ENCODE results near the gene AAK1. TPM values are rescaled to one million over a fixed set of nuclear protein-coding genes. Genes with fewer than 3 reads are reported as not detected.

AAK1 gene
- total and polyA plus RNA-seq, 2 of the 13 experiments (the other 11 are each of a cell fraction or from before 2014, with no cell fraction given), result 9.8 to 10.3 TPM

GRCh38 chr2:69514819-69515218 lies 128.7 kb downstream of the AAK1 start:
- H3K4me1 ChIP-seq (ENCODE audit: insufficient read depth, low read length), result no peaks in the 10 kb centered on the region
- no peak overlapping the region for H3K4me3 ChIP-seq (replicated peaks in 1 of 3; ENCODE audit: insufficient read depth in 1 of 3, low read depth in 2 of 3, low read length in 3 of 3)
- no peaks in the 10 kb centered on the region for H4K20me1 ChIP-seq (ENCODE audit: insufficient read depth, low read length)
- no peak overlapping the region for H3K4me2 ChIP-seq (ENCODE audit: low read depth, low read length)
- FAIRE-seq (no peak), DNase-seq (ENCODE audit: low spot score) (no peak), ATAC-seq (no peak)
- BruUV-seq (replicated peaks), result no TSS peak
- CTCF ChIA-PET (ENCODE audit: low intra/inter-chr PET ratio, low total read pairs), result no interaction called here
- TF ChIP-seq DRAP1 (CRISPR knock-in tag; IDR thresholded peaks at IDR 0.05) (no peak), ZNF260 (CRISPR knock-in tag; IDR thresholded peaks at IDR 0.05; ENCODE audit: borderline replicate concordance, low read depth) (no peak), PHF5A (CRISPR knock-in tag; IDR thresholded peaks at IDR 0.05; ENCODE audit: low read depth, unreplicated experiment) (no peak), ZBTB38 (CRISPR knock-in tag; IDR thresholded peaks at IDR 0.05) (no peak)
- in situ Hi-C loops (cut with HindIII; ENCODE audit: extremely low pct_ligation_motif_present, low pct_unique_long_range_greater_than_20kb) (no loop called here), intact Hi-C loops (cut with micrococcal nuclease; ENCODE audit: unreplicated experiment) (no loop called here)
- no peaks in the 10 kb centered on the region for H3K9me3 ChIP-seq (ENCODE audit: low read length)
- H3K27me3 ChIP-seq (ENCODE audit: control insufficient read depth in 1 of 2, insufficient read depth in 2 of 2, low read length in 2 of 2), result no peaks in the 10 kb centered on the region
- H3K9ac ChIP-seq (ENCODE audit: insufficient read depth, low read depth, low read length), result no peak overlapping the region
- no peaks in the 10 kb centered on the region for H3K79me2 ChIP-seq (ENCODE audit: insufficient read depth, low read length)
- no peak overlapping the region for H3K27ac ChIP-seq (ENCODE audit: extremely low read length, insufficient read depth, low read length)
- POLR2A ChIA-PET, result no interaction called here
- peaks cover 16 to 62% of the 10 kb centered on the region in 2 experiments; a peak in 4 of 5 replicates for H3K36me3 ChIP-seq (replicated peaks in 1 of 2; ENCODE audit: control insufficient read depth in 1 of 2, insufficient read depth in 2 of 2, low read length in 2 of 2)
- WGBS (ENCODE audit: low lambda C conversion rate), result 76% methylated on average over 1 of the region's 1 CpG
- H2AFZ ChIP-seq (ENCODE audit: low read length), result no peak overlapping the region

GRCh38 chr2:69514406-69514805 lies 129.1 kb downstream of the AAK1 start:
- ChIA-PET CTCF (ENCODE audit: low intra/inter-chr PET ratio, low total read pairs) (no interaction called here), POLR2A (no interaction called here)
- no TSS peak for BruUV-seq (replicated peaks)
- in situ Hi-C loops (cut with HindIII; ENCODE audit: extremely low pct_ligation_motif_present, low pct_unique_long_range_greater_than_20kb), result no loop called here
- Histone ChIP-seq H3K9me3 (ENCODE audit: low read length) (no peaks in the 10 kb centered on the region), H3K36me3 (replicated peaks in 1 of 2; ENCODE audit: control insufficient read depth in 1 of 2, insufficient read depth in 2 of 2, low read length in 2 of 2) (peaks cover 16 to 58% of the 10 kb centered on the region in 2 experiments; a peak in 4 of 5 replicates), H3K9ac (ENCODE audit: insufficient read depth, low read depth, low read length) (no peak overlapping the region), H2AFZ (ENCODE audit: low read length) (no peak overlapping the region), H3K4me1 (ENCODE audit: insufficient read depth, low read length) (no peaks in the 10 kb centered on the region), H3K27ac (ENCODE audit: extremely low read length, insufficient read depth, low read length) (no peak overlapping the region), H4K20me1 (ENCODE audit: insufficient read depth, low read length) (no peaks in the 10 kb centered on the region), H3K4me3 (replicated peaks in 1 of 3; ENCODE audit: insufficient read depth in 1 of 3, low read depth in 2 of 3, low read length in 3 of 3) (no peak overlapping the region), H3K4me2 (ENCODE audit: low read depth, low read length) (no peak overlapping the region), H3K79me2 (ENCODE audit: insufficient read depth, low read length) (no peaks in the 10 kb centered on the region), H3K27me3 (ENCODE audit: control insufficient read depth in 1 of 2, insufficient read depth in 2 of 2, low read length in 2 of 2) (no peaks in the 10 kb centered on the region)
- DNase-seq (ENCODE audit: low spot score) (no peak), ATAC-seq (no peak), FAIRE-seq (no peak)
- TF ChIP-seq ZNF629 (CRISPR knock-in tag; conservative IDR thresholded peaks at IDR 0.05), result no peak
- 0 out of 2 replicates have a peak, but pooled peaks have one; percentile 26 for TF ChIP-seq MAFF (IDR thresholded peaks at IDR 0.05; ENCODE audit: low read depth, low read length)
- no peak for TF ChIP-seq TFDP1 (CRISPR knock-in tag; IDR thresholded peaks at IDR 0.05; ENCODE audit: borderline replicate concordance)
- WGBS (ENCODE audit: low lambda C conversion rate), result 98% methylated on average over 2 of the region's 2 CpGs
- intact Hi-C loops (cut with micrococcal nuclease; ENCODE audit: unreplicated experiment), result no loop called here
